NCI-H187 treated with DMSO at 0.1 percent for 48 hours (cell line): Measurements from ENCODE around the gene MFSD8.
"Not testable (repeated sequence)": the region's sequence is repeated elsewhere in the genome, so short reads cannot be mapped to it uniquely, and the experiment has no call there.

Experiments used
- DNase-seq: peaks from one replicate; lab custom pipeline; 2025; lab: John Stamatoyannopoulos, UW

MFSD8 gene

GRCh38 chr4:127931836-127932235 lies 33.1 kb downstream of the MFSD8 start:
- DNase-seq = not testable (repeated sequence)

GRCh38 chr4:127930175-127930574 lies 34.8 kb downstream of the MFSD8 start:
- no peak for DNase-seq

- DNase-seq = not testable (repeated sequence)
Measured at GRCh38 chr4:127925720-127926119, 39.3 kb downstream of the MFSD8 start.

GRCh38 chr4:127922226-127922625 lies 42.7 kb downstream of the MFSD8 start:
- DNase-seq = no peak

- no peak for DNase-seq
Measured at GRCh38 chr4:127920521-127920920, 44.5 kb downstream of the MFSD8 start.

GRCh38 chr4:127917151-127917550 lies 47.8 kb downstream of the MFSD8 start:
- DNase-seq = no peak

- no peak for DNase-seq
Measured at GRCh38 chr4:127916512-127916911, 48.5 kb downstream of the MFSD8 start.

- DNase-seq = no peak
Measured at GRCh38 chr4:127905029-127905428, 59.9 kb downstream of the MFSD8 start.

GRCh38 chr4:127899682-127900081 lies 65.3 kb downstream of the MFSD8 start:
- not testable (repeated sequence) for DNase-seq

GRCh38 chr4:127896528-127896927 lies 68.4 kb downstream of the MFSD8 start:
- DNase-seq = no peak

GRCh38 chr4:127896069-127896468 lies 68.9 kb downstream of the MFSD8 start:
- no peak for DNase-seq

- no peak for DNase-seq
Measured at GRCh38 chr4:127889903-127890302, 75.1 kb downstream of the MFSD8 start.

GRCh38 chr4:127888559-127888958 lies 76.4 kb downstream of the MFSD8 start:
- DNase-seq = no peak

GRCh38 chr4:127881563-127881864 lies 83.5 kb downstream of the MFSD8 start:
- DNase-seq = no peak

- DNase-seq = peak; percentile 20
Measured at GRCh38 chr4:127880763-127881562, 84.0 kb downstream of the MFSD8 start, which contains the start of gene PLK4. Gene PLK4, plus strand, starts transcription at chr4:127880893. Its CDS starts 242 bp downstream, at chr4:127881135.

GRCh38 chr4:127875791-127876190 lies 89.2 kb downstream of the MFSD8 start:
- DNase-seq = no peak

- no peak for DNase-seq
Measured at GRCh38 chr4:127870688-127871087, 94.3 kb downstream of the MFSD8 start.

GRCh38 chr4:127870281-127870680 lies 94.7 kb downstream of the MFSD8 start:
- DNase-seq = no peak

- no peak for DNase-seq
Measured at GRCh38 chr4:127868196-127868595, 96.8 kb downstream of the MFSD8 start.
